ENCODE results near the gene CEP104.

DNA sequence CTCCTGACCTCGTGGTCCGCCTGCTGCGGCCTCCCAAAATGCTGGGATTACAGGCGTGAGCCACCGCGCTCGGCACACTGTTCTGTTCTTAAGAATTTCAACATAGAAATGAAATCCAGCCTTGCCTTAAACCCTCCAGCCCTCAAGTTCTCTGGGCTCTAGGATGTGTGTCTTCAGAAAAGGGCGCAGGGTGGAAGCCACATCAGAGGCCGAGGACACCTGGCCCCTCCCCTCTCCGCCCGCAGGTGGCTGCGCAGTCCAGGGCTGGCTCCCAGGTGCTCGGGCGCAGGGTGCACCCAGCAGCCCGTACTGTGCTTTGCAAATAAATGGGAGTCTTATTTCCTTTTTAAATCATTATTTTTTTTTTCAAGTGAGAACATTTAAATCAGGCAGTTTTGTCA, 45.1 kb upstream of the CEP104 start:
- TF ChIP-seq, protein P1, sequence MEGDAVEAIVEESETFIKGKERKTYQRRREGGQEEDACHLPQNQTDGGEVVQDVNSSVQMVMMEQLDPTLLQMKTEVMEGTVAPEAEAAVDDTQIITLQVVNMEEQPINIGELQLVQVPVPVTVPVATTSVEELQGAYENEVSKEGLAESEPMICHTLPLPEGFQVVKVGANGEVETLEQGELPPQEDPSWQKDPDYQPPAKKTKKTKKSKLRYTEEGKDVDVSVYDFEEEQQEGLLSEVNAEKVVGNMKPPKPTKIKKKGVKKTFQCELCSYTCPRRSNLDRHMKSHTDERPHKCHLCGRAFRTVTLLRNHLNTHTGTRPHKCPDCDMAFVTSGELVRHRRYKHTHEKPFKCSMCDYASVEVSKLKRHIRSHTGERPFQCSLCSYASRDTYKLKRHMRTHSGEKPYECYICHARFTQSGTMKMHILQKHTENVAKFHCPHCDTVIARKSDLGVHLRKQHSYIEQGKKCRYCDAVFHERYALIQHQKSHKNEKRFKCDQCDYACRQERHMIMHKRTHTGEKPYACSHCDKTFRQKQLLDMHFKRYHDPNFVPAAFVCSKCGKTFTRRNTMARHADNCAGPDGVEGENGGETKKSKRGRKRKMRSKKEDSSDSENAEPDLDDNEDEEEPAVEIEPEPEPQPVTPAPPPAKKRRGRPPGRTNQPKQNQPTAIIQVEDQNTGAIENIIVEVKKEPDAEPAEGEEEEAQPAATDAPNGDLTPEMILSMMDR (IDR thresholded peaks at IDR 0.05) = no peak
- no peak for TF ChIP-seq POLR2A (IDR thresholded peaks at IDR 0.05)

Measured in heart left ventricle (tissue), 13 donors.